Muscle of leg (tissue), 11 donors: Measurements from ENCODE around the gene ITPR2. TPM values are rescaled to one million over a fixed set of nuclear protein-coding genes. Genes with fewer than 3 reads are reported as not detected.
A peak's percentile ranks its signal among the peaks of the same experiment; 100 is the strongest.
"Not testable (repeated sequence)": the region's sequence is repeated elsewhere in the genome, so short reads cannot be mapped to it uniquely, and the experiment has no call there.

ENCODE experiments used
- DNase-seq: peaks from one replicate; pipeline ENCODE4 v3.0.0; 2013
- H3K27ac ChIP-seq: one replicate; pipeline ENCODE4 v1.5.1; 2013; ENCODE audit warnings: mild to moderate bottlenecking, low read length, control low read depth
- H3K27me3 ChIP-seq: one replicate; pipeline ENCODE4 v1.6.1; 2013; ENCODE audit warnings: low read length; ENCODE audit not compliant: control insufficient read depth, insufficient read depth
- H3K36me3 ChIP-seq: one replicate; pipeline ENCODE4 v1.6.1; 2013; ENCODE audit warnings: low read length; ENCODE audit not compliant: control insufficient read depth, insufficient read depth
- H3K4me1 ChIP-seq: one replicate; pipeline ENCODE4 v1.6.1; 2013; ENCODE audit warnings: low read length; ENCODE audit not compliant: control insufficient read depth, insufficient read depth
- H3K4me3 ChIP-seq: one replicate; pipeline ENCODE4 v1.5.1; 2013; ENCODE audit warnings: low read length, control low read depth
- H3K9me3 ChIP-seq: replicated peaks from 2 replicates; pipeline ENCODE4 v1.6.1; 2013; ENCODE audit warnings: low read depth, low read length; ENCODE audit not compliant: control insufficient read depth
- WGBS: methylation state at CpG from one replicate; pipeline ENCODE4 v1.1.5; 2013; ENCODE audit warnings: missing lambda C conversion rate; ENCODE audit not compliant: insufficient coverage; 5-methylcytosine and 5-hydroxymethylcytosine counted together
- polyA plus RNA-seq, 8 donors: library from polyadenylated mRNA; unstranded; fragments of 120-200 nt; gene quantifications; one replicate each; pipeline versions ENCODE4 v1.2.1 to v1.2.3, GENCODE V29; 2013; ENCODE audit warnings: inconsistent platforms in 1 of 8, low replicate concordance in 1 of 8; ENCODE audit not compliant: insufficient read length in 8 of 8, insufficient read depth in 1 of 8
- total RNA-seq: library from RNA; stranded (reverse); fragments of 120-200 nt; gene quantifications from one replicate; pipeline ENCODE4 v1.2.4, GENCODE V29; 2013

Gene ITPR2
- total and polyA plus RNA-seq, 9 donors, result 1.9 to 5.8 (median 3.5) TPM

DNA sequence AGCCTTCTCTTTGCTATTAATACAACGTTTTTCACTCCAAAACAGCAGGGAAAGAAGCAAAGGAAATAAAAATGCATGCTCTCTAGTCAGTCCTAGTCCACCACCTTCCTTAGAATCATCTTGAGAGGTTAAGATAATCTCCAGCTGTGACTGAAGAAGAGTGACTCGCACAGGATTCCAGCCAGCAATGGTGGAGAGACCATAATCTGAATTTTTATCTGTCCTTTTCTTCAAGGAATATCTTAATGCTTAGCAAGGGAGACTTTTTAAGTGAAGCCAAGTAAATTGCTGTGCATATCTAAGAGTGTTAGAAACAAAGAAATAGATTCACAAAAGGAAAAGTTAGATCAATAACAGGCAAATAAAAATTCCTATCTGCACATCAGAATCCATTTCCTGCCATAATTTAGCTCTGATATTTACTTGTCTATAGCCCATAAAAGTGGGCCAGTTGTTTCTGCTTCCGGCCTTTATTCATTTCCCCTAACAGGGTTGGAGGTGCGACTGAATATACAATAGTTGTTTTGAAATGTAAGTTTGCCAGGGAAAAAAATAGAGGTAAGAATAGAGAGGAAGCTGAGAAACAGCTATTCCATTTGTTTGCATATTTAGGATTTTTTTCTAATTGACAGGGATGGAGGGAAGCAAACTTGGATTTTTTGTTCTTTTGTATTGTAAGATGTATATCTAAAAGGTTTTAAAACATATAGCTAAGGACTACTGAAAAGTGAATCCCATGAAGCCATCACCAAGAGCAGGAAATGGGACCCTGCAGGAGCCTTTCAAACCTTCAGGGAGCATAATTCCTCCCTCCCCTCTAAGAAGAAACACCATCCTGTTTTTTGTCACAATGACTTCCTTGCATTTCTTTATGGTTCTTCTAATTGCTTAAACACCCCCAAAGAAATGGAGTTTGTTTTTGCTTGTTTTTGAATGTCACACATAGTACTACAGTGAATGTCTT, 154.0 kb downstream of the ITPR2 start:
- Histone ChIP-seq H3K36me3 (no peaks in the 10 kb centered on the region), H3K4me3 (no peak overlapping the region), H3K27me3 (no peaks in the 10 kb centered on the region), H3K9me3 (peaks cover 3% of the 10 kb centered on the region), H3K4me1 (no peaks in the 10 kb centered on the region), H3K27ac (no peak overlapping the region)
- WGBS, result no CpG with 5 or more reads among the region's 4 CpGs
- DNase-seq, result no peak

DNA sequence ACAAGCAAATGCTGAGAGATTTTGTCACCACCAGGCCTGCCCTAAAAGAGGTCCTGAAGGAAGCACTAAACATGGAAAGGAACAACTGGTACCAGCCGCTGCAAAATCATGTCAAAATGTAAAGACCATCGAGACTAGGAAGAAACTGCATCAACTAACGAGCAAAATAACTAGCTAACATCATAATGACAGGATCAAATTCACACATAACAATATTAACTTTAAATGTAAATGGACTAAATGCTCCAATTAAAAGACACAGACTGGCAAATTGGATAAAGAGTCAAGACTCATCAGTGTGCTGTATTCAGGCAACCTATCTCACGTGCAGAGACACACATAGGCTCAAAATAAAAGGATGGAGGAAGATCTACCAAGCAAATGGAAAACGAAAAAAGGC, 161.5 kb downstream of the ITPR2 start:
- DNase-seq, H3K27me3 ChIP-seq, H3K9me3 ChIP-seq, H3K27ac ChIP-seq, H3K4me1 ChIP-seq, H3K4me3 ChIP-seq, H3K36me3 ChIP-seq: not testable (repeated sequence)
- WGBS, result no CpG with 5 or more reads among the region's 5 CpGs

DNA sequence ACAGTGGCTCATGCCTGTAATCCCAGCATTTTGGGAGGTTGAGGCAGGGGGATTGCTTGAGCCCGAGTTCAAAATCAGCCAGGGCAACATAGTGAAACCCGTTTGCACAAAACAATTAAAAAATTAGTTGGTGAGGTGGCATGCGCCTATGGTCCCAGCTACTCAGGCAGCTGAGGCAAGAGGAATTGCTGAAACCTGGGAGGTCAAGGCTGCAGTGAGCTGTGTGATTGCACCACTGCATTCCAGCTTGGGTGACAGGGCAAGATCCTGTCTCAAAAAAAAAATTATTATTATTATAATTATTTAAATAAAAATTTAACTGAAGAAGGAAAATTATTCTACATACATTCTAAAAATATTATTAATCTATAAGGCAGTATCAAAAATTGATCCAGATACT, 164.1 kb downstream of the ITPR2 start:
- 100% methylated on average over 1 of the region's 3 CpGs for WGBS
- DNase-seq, result no peak
- Histone ChIP-seq H3K36me3 (no peaks in the 10 kb centered on the region), H3K27me3 (no peaks in the 10 kb centered on the region), H3K4me1 (no peaks in the 10 kb centered on the region), H3K9me3 (no peaks in the 10 kb centered on the region), H3K4me3 (no peak overlapping the region), H3K27ac (no peak overlapping the region)

DNA sequence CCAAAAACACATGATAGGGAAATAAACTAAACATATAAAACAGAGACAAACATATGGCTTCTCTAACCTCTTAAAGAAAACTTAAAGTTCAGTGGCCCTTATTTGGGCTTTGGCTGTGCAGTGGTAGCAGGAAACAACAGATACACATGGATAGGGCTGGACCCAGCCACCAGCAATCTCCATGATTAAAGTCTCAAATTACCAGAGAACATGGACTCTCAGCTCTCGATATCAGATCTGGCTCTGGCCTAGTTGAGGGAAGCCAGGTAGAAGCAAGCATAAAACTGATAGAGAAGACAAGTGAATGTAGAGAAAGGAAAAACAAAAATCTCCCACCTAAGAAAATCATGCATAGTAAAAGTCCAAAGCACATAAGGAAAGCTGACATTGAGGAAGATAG, 164.8 kb downstream of the ITPR2 start:
- Histone ChIP-seq H3K27me3 (no peaks in the 10 kb centered on the region), H3K27ac (no peak overlapping the region), H3K4me3 (no peak overlapping the region), H3K4me1 (no peaks in the 10 kb centered on the region), H3K9me3 (no peaks in the 10 kb centered on the region), H3K36me3 (no peaks in the 10 kb centered on the region)
- no CpG with 5 or more reads among the region's 1 CpG for WGBS
- DNase-seq, result no peak

DNA sequence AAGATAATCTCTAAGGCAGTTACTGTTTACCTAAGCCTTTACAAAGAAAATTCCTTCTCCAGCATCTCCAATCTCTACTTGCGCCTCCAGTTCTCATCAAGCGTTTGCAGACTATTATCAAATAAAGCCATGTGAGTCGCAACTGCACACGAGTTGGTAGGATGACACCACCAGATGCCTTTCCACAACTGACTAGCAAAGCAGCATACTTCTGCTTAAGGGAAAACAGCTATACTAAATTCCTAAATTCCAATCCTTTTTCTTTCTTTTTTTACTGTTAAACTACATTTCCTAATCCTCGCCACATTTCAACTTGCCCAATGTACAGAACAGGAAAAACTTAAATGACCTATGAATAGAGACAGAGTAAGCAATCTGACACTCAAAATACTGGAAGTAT, 166.7 kb downstream of the ITPR2 start:
- DNase-seq, result no peak
- H3K9me3 ChIP-seq, result no peaks in the 10 kb centered on the region
- no peaks in the 10 kb centered on the region for H3K36me3 ChIP-seq
- no peaks in the 10 kb centered on the region for H3K27me3 ChIP-seq
- no peak overlapping the region for H3K4me3 ChIP-seq
- no peak overlapping the region for H3K27ac ChIP-seq
- H3K4me1 ChIP-seq, result no peaks in the 10 kb centered on the region
- 88% methylated on average over 4 of the region's 5 CpGs for WGBS

DNA sequence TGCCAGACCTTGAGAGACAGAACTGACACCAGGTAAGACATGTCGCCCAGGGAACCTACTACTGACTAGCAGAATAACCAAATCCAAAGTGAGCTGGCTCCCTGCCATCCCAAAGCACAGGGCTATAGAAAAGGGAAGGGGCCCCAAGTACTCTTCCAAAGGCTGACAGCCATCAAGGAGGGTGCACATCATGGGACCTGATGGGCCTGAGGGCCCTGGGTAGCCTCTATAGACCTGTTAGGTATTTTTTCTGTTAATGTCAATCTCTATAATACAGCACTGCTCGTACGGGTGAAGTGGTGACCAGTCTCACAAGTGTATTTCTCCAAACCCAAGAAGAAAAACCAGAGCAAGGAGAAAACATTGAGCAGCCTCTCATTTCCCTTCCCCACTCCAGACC, 171.6 kb downstream of the ITPR2 start:
- H3K36me3 ChIP-seq, result no peaks in the 10 kb centered on the region
- no peak overlapping the region for H3K4me3 ChIP-seq
- DNase-seq, result no peak
- no peaks in the 10 kb centered on the region for H3K9me3 ChIP-seq
- WGBS, result no CpG with 5 or more reads among the region's 3 CpGs
- no peaks in the 10 kb centered on the region for H3K27me3 ChIP-seq
- no peaks in the 10 kb centered on the region for H3K4me1 ChIP-seq
- no peak overlapping the region for H3K27ac ChIP-seq

DNA sequence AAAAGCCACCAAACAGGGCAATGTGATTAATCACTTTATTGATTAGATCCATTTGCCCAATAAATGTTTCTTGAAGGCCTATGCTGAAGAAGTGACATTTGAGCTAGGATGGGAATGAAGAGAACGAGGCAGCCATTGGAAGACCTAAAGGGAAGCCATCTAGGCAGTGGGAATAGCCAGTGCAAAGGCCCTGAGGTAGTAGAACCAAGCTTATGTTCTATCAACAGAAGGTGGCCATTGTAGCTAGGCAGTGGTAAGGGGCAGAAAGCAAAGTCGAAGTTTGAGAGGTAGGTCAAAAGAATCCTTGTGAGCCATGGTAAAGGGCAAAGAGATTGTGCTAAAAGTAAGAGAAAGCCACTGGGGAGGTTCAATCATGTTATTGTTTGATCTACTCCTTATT, 173.1 kb downstream of the ITPR2 start:
- WGBS, result 27% methylated on average over 1 of the region's 2 CpGs
- Histone ChIP-seq H3K9me3 (no peaks in the 10 kb centered on the region), H3K4me3 (no peak overlapping the region), H3K27ac (no peak overlapping the region), H3K4me1 (no peaks in the 10 kb centered on the region), H3K36me3 (no peaks in the 10 kb centered on the region), H3K27me3 (no peaks in the 10 kb centered on the region)
- DNase-seq, result no peak

DNA sequence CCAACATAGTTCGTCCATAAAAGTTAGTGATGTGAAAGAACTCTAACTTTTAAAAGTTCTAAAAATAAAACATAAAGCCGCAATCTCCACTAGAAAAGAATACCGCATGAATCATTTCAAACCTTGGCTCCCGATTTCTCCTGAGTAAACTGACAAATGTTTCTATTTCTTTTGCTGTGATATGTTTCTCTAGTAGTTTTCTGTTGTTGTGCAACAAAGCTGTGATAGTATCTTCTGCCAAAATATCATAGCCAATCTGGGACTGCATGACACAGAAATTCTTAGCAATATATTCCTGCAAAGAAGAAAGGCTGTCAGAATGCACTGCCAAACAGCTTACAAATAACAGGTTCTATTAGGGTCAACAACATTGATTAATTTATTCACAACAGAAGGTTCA, 174.0 kb downstream of the ITPR2 start:
- H3K4me1 ChIP-seq, result no peaks in the 10 kb centered on the region
- peak; percentile 36 for DNase-seq
- H3K4me3 ChIP-seq, result no peak overlapping the region
- no peaks in the 10 kb centered on the region for H3K27me3 ChIP-seq
- WGBS, result no CpG with 5 or more reads among the region's 4 CpGs
- H3K27ac ChIP-seq, result no peak overlapping the region
- no peaks in the 10 kb centered on the region for H3K36me3 ChIP-seq
- no peaks in the 10 kb centered on the region for H3K9me3 ChIP-seq

DNA sequence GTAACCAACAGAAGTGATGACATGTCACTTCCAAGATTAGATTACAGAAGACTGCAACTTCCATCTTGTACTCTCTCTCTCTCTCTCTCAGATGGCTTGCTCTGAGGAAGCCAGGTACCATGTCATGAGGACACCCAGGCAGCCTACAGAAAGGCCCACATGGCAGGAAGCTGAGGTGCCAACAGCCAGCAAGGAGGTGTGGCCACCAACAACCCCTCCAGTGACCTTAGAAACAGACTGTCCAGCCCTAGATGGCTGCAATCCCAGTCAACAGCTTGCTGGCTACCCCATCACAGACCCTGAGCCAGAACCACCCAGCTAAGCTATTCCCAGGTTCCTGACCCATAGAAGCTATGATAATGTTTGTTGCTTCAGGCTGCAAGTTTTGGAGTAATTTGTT, 178.4 kb downstream of the ITPR2 start:
- H3K36me3 ChIP-seq, result no peaks in the 10 kb centered on the region
- H3K27ac ChIP-seq, result no peak overlapping the region
- no peak overlapping the region for H3K4me3 ChIP-seq
- no peak for DNase-seq
- H3K4me1 ChIP-seq, result no peaks in the 10 kb centered on the region
- no peaks in the 10 kb centered on the region for H3K27me3 ChIP-seq
- H3K9me3 ChIP-seq, result no peaks in the 10 kb centered on the region

DNA sequence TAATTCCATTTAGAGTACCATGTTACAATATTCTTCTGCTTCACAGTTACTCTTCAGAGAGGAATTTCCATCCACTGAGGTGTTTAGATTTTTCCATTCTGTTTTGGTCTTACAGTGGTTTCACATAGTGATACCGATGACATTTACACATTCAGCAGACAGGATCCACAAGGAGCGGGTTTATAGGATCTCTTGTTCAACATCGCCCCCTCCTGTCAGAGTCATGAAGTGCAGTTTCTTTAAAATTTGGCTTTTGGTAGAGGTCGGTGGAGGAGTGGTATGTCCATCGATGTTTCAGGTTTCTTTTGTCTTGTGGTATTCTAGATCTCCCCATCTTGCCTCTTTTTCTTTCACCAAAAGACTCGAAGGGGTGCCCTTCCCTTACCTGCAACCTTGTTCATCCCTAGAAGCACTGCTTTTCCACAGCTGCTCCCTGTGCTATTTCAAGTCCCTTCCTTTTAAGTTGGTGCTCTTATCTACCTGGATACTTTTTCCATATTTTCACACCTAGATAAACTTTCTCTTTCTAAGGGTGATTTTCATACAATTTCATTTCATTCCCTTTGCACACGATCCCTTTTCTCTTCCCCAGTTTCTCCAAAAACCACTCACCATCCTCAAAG, 181.3 kb downstream of the ITPR2 start:
- H3K27ac ChIP-seq, result no peak overlapping the region
- WGBS, result 25% methylated on average over 1 of the region's 7 CpGs
- H3K4me3 ChIP-seq, result no peak overlapping the region
- peak; percentile 72 for DNase-seq
- no peaks in the 10 kb centered on the region for H3K9me3 ChIP-seq
- no peaks in the 10 kb centered on the region for H3K36me3 ChIP-seq
- H3K4me1 ChIP-seq, result no peaks in the 10 kb centered on the region
- no peaks in the 10 kb centered on the region for H3K27me3 ChIP-seq
